ENCODE data around the gene PCK1.

PCK1 gene

DNA sequence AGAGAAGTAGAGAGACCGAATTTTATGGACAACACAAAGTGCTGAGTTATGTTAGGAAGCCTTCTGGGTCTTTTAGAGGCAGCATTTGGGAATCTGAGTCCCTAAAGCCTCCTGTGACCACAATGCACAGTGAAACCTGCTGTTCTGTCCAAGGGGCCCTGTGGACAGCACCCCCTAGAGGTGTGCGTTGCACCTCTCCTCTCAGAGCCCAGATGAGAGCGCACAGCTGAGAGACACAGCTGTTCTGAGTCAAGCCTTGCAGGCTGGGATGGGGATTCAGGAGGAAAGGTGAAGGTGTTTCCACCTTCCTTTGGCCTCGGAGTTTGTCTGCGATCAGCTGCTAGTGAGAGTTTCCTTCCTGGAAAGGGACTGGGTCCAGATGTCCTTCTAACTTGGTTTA, 13.0 kb downstream of the PCK1 start:
- TF ChIP-seq ZFX (IDR thresholded peaks at IDR 0.05), result no peak
- TF ChIP-seq, protein P1, sequence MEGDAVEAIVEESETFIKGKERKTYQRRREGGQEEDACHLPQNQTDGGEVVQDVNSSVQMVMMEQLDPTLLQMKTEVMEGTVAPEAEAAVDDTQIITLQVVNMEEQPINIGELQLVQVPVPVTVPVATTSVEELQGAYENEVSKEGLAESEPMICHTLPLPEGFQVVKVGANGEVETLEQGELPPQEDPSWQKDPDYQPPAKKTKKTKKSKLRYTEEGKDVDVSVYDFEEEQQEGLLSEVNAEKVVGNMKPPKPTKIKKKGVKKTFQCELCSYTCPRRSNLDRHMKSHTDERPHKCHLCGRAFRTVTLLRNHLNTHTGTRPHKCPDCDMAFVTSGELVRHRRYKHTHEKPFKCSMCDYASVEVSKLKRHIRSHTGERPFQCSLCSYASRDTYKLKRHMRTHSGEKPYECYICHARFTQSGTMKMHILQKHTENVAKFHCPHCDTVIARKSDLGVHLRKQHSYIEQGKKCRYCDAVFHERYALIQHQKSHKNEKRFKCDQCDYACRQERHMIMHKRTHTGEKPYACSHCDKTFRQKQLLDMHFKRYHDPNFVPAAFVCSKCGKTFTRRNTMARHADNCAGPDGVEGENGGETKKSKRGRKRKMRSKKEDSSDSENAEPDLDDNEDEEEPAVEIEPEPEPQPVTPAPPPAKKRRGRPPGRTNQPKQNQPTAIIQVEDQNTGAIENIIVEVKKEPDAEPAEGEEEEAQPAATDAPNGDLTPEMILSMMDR (conservative IDR thresholded peaks at IDR 0.05), result no peak; the same call in 1 of the 2 replicates
- H3K27ac ChIP-seq, result no peak overlapping the region

DNA sequence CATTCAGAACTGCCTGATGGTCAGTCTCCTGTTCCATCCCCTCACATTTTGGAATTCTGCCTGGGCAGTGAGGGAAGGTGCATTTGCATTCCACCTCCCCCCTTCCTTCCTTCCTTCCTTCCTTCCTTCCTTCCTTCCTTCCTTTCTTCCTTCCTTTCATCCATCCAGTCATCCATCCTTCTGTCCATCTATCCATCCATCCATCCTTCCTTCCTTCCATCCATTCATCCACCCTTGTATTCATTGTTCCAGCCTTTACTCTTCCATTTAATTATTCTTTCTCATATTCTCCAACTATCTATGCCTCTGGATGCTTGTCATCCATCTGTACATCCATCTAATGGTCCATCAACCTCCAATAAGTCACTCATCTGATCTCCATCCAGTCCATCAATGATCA, 14.0 kb downstream of the PCK1 start:
- TF ChIP-seq, protein P1 (conservative IDR thresholded peaks at IDR 0.05), result no peak
- no peak for TF ChIP-seq ZFX (IDR thresholded peaks at IDR 0.05)
- H3K27ac ChIP-seq, result no peak overlapping the region

DNA sequence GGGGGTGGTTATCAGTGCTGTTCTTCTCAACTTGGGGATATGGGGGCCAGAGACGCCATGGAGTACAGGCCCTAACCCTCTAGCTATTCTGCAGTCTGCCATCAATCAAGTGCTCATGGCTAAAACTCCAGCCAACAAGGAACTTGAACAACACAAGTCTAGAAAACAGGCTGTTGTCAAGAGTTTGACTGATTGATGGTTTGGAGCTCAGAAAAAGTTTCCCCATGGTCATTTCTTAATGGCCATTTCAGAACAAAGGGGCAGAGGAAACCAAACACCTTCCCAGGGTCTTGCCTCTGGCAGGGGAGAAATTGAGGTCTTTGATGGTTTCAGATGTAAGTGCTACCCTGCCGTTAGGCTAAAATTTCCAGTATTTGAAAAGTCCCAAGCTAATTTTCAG, 15.1 kb downstream of the PCK1 start:
- H3K27ac ChIP-seq, result no peak overlapping the region
- no peak for TF ChIP-seq ZFX (IDR thresholded peaks at IDR 0.05)
- TF ChIP-seq, protein P1 (conservative IDR thresholded peaks at IDR 0.05), result no peak

DNA sequence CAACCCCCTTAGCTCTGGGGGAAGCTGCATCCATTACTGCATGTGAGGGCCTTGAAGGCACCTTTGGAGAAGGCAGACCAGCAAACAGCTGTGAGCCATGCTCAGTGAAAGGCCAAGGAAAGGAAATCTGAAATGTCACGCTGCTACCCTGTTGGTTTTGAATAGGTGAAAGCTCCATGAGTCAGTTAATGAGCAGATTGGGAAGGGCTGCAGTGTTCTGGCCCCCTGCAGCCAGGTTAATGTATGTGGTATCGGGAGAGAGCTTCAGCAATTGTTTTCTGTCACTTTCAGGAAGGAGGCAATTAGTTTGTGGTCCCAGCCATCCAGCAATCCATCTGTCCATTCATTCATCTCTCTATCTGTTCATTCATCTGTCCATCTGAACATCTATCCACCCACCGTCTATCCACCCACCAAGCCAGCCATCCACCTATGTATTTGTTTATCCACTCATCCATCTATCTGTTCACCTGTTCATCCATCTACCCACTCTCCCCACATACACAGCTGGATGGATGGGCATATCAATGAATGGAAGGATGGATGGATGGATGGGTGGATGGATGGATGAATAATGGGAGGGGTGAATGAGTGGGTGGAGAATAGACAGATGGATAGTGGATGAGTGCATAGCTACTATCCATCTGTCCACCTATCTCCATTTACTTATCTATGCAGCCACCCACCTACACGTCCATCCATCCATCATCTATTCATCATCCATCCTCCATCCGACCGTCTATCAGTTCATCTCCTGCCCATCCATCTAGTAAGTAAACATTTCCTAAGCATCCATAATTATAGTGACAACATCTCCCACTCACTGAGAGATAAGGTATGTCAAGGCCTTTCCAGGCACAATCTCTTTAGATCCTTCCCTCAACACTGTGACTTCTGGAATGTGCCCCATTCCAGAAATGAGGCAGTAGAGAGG, 16.0 kb downstream of the PCK1 start:
- H3K27ac ChIP-seq, result no peak overlapping the region
- no peak for TF ChIP-seq ZFX (IDR thresholded peaks at IDR 0.05)
- TF ChIP-seq, protein P1 (conservative IDR thresholded peaks at IDR 0.05), result no peak

DNA sequence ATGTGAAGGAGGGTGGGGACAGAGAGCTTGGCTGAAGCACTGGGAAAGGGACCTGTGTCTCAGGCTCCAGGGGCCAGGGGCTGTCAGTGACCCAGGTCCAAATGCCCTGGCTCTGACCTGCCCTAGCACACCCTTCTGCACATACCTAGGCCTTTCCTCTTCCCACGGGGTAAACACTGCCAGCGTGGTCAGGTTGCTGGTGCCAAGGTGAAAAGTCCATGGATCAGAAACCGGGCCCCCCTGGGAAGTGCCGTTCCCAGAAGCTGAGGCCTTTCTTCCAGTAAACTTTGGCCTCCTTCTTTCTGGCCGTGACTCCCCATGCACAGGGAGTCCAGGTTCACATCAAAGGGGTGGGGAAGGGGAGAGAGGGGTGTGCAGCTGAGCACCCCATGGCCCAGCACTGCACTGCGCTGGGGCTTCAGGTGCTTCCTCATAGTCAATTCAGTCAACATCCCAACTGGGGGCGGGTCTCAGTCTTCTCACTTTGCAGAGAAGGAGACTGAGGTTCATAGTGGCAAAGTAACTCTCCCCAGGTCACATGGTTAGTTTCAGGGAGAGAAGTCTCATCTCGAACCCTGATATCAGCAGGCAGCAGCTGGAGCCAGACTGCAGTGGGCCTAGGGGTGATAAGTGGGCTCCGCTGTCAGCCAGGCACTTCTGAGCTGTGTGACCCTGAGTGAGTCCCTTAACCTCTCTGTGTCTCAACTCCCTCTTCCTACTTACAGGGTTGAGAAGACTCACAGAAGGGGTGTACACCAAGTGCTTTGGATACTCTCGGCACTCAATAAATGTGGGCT, 17.0 kb downstream of the PCK1 start:
- no peak for TF ChIP-seq ZFX (IDR thresholded peaks at IDR 0.05)
- TF ChIP-seq, protein P1 (conservative IDR thresholded peaks at IDR 0.05), result no peak
- H3K27ac ChIP-seq, result no peak overlapping the region

DNA sequence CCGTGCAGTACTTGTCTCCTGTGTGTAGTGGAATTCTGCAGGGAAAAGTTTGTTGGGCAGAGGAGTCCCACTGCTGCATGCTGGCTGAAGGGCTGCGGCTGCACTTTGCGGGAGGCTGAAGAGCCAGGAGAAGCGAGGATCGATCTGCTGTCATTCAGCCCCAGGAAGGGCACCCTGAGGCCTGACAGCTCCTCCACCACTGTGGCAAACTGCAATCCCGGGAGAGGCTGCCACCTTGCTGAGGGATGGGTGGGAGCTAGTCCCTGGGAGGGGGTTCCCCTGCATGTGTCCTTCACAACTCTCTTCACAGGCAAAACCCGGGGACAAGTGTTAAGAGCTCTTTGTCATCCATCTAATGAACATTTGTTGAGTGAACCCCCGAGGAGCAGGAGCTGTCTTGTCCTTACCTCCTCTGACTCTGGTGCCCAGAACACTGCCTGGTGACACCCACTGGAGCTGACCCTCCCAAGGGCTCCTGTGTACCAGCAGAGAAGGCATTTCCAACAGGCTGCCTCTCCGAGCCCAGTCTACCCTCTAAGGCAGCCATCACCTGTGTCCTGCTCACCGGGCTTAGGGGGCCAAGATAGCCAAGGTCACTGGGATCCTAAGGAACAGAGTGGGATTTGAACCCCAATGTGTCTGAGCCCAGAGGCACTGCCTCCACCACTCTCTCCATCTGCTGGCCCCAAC, 17.7 kb downstream of the PCK1 start:
- TF ChIP-seq, protein P1 (conservative IDR thresholded peaks at IDR 0.05), result no peak
- no peak for TF ChIP-seq ZFX (IDR thresholded peaks at IDR 0.05)
- no peak overlapping the region for H3K27ac ChIP-seq
